DOHH2 (cell line): ENCODE results near the gene AMH.

Source experiments
- EZH2phosphoT487 ChIP-seq: fragments of 200-600 bp; sonication (generic); IDR thresholded peaks from 2 replicates; pipeline ENCODE4 v1.6.1; 2017; ENCODE audit warnings: borderline replicate concordance, mild to moderate bottlenecking, antibody characterized with exemption, low read length, moderate library complexity, mixed read lengths
- TF ChIP-seq, protein P1 (sequence below): fragments of 200-600 bp; sonication (generic); IDR thresholded peaks from one replicate; pipeline ENCODE4 v1.5.1; 2014; ENCODE audit warnings: antibody characterized with exemption, mild to moderate bottlenecking, low read depth, low read length; ENCODE audit not compliant: poor library complexity, severe bottlenecking

DNA sequence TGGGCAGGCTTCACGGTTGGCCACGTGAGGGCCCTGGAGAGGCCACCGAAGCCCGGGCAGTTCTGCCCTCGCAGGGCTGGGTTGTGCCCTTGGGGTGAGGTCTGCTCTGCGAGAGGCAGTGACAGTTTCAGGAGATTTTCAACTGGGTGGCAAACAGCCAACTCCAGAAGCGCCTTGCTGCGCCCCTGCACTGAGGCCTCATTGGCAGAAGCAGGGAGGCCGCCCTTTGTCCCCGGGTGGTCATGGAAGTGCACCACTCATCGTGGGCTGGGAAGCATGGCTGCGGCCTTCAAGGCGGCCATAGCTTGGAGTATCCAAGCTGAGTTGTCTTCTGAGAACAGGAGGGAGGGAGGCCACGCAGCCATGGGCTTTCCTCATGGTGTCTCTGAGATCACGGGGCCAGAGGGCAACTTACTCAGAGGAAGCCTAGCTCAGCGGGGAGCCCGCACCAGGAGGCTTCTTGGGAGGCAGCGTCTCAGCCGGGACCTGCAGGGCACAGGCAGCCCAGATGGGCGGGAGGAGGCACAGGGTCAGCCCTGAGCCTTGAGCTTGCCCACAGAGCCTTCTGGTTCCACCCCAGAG lies 27.8 kb upstream of the AMH start:
- TF ChIP-seq, protein P1, sequence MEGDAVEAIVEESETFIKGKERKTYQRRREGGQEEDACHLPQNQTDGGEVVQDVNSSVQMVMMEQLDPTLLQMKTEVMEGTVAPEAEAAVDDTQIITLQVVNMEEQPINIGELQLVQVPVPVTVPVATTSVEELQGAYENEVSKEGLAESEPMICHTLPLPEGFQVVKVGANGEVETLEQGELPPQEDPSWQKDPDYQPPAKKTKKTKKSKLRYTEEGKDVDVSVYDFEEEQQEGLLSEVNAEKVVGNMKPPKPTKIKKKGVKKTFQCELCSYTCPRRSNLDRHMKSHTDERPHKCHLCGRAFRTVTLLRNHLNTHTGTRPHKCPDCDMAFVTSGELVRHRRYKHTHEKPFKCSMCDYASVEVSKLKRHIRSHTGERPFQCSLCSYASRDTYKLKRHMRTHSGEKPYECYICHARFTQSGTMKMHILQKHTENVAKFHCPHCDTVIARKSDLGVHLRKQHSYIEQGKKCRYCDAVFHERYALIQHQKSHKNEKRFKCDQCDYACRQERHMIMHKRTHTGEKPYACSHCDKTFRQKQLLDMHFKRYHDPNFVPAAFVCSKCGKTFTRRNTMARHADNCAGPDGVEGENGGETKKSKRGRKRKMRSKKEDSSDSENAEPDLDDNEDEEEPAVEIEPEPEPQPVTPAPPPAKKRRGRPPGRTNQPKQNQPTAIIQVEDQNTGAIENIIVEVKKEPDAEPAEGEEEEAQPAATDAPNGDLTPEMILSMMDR: no peak
- no peak for TF ChIP-seq EZH2phosphoT487
